Esophagus muscularis mucosa (tissue), 4 donors: ENCODE data around the gene TSPO. TPM values are rescaled to one million over a fixed set of nuclear protein-coding genes. Genes with fewer than 3 reads are reported as not detected.

Experiments
- DNase-seq: peaks from one replicate; pipeline ENCODE4 v3.0.0-alpha.2; 2017; ENCODE audit errors: extremely low spot score
- H3K27ac ChIP-seq, 4 donors: fragments of 200-600 bp; sonication (generic); replicated peaks in 1 of 4; 1 replicate in 3 of 4; 2 replicates in 1 of 4; pipeline ENCODE4 v1.5.1; 2016 to 2019; ENCODE audit warnings: mild to moderate bottlenecking in 1 of 4
- H3K27me3 ChIP-seq, 4 donors: fragments of 200-600 bp; sonication (generic); one replicate each; pipeline versions ENCODE4 v1.5.1 to v1.6.0; 2016 to 2019
- H3K36me3 ChIP-seq, 4 donors: fragments of 200-600 bp; sonication (generic); one replicate each; pipeline ENCODE4 v1.5.1; 2016 to 2019
- H3K4me1 ChIP-seq, 4 donors: fragments of 200-600 bp; sonication (generic); one replicate each; pipeline ENCODE4 v1.5.1; 2016 to 2019
- H3K4me3 ChIP-seq, 4 donors: fragments of 200-600 bp; sonication (generic); 1 replicate in 2 of 4; 2 replicates in 2 of 4; pipeline ENCODE4 v1.5.1; 2016 to 2019; ENCODE audit warnings: mild to moderate bottlenecking in 4 of 4, moderate library complexity in 1 of 4
- H3K9me3 ChIP-seq, 4 donors: fragments of 200-600 bp; sonication (generic); 1 replicate in 3 of 4; 2 replicates in 1 of 4; pipeline ENCODE4 v1.5.1; 2016 to 2019
- CTCF ChIP-seq, 3 experiments: fragments of 200-600 bp in 2 of 3; fragments of 450-650 bp in 1 of 3; sonication (generic) in 2 of 3; IDR thresholded peaks; one replicate each; pipeline ENCODE4 v1.5.1; 2017 to 2019; ENCODE audit warnings: antibody characterized with exemption in 3 of 3, mild to moderate bottlenecking in 2 of 3, moderate library complexity in 1 of 3
- EP300 ChIP-seq: sonication (generic); formaldehyde crosslinking; IDR thresholded peaks from one replicate; pipeline ENCODE4 v1.6.1; 2017; ENCODE audit warnings: antibody characterized with exemption
- POLR2A ChIP-seq: fragments of 450-650 bp; IDR thresholded peaks from one replicate; pipeline ENCODE4 v1.6.1; 2017; ENCODE audit warnings: antibody characterized with exemption, moderate library complexity, mild to moderate bottlenecking, low read depth
- POLR2AphosphoS5 ChIP-seq, 2 donors: sonication (generic); formaldehyde crosslinking; IDR thresholded peaks; one replicate each; pipeline ENCODE4 v1.6.1; 2017; ENCODE audit warnings: antibody characterized with exemption in 2 of 2
- WGBS: methylation state at CpG from one replicate; pipeline ENCODE4 v1.1.5; 2018; 5-methylcytosine and 5-hydroxymethylcytosine counted together
- intact Hi-C: fragments of 100-400 bp; cut with DNase I; formaldehyde crosslinking; loops from one replicate; pipeline ENCODE4 v1.15.1; 2023
- total RNA-seq, 4 donors: library from RNA; depleted of rRNA; stranded (reverse); fragments of >200 nt; gene quantifications; one replicate each; pipeline versions ENCODE4 v1.1.0 to v1.2.1, GENCODE V29; 2016

The TSPO gene
- total RNA-seq, 4 donors from 2014 or later, result 172 to 191 (median 182) TPM

- no peak for DNase-seq
- TF ChIP-seq EP300 (no peak), CTCF (IDR thresholded peaks at IDR 0.05) (no peak), POLR2AphosphoS5 (IDR thresholded peaks at IDR 0.05) (no peak), POLR2A (no peak)
- no peak overlapping the region for H3K4me3 ChIP-seq
- H3K36me3 ChIP-seq, result peaks cover 0 to 22% (median 10%) of the 10 kb centered on the region in 4 donors
- intact Hi-C loops, result no loop called here
- WGBS, result 83% methylated on average over 2 of the region's 5 CpGs
- no peaks in the 10 kb centered on the region for H3K27me3 ChIP-seq
- H3K27ac ChIP-seq, result no peak overlapping the region
- peaks cover 17 to 66% (median 47%) of the 10 kb centered on the region in 4 donors for H3K4me1 ChIP-seq
- H3K9me3 ChIP-seq, result no peaks in the 10 kb centered on the region
Observed at GRCh38 chr22:43155789-43156188, 4.4 kb downstream of the TSPO start.

GRCh38 chr22:43156413-43156812 lies 5.1 kb downstream of the TSPO start:
- DNase-seq, result no peak
- peaks cover 0 to 27% (median 17%) of the 10 kb centered on the region in 4 donors for H3K36me3 ChIP-seq
- H3K9me3 ChIP-seq, result no peaks in the 10 kb centered on the region
- TF ChIP-seq POLR2AphosphoS5 (IDR thresholded peaks at IDR 0.05), result no peak
- TF ChIP-seq POLR2A, result no peak
- no peak for TF ChIP-seq EP300
- TF ChIP-seq CTCF (IDR thresholded peaks at IDR 0.05), result no peak
- H3K27ac ChIP-seq, result no peak overlapping the region
- no peaks in the 10 kb centered on the region for H3K27me3 ChIP-seq
- no peak overlapping the region for H3K4me3 ChIP-seq
- intact Hi-C loops, result no loop called here
- H3K4me1 ChIP-seq, result peaks cover 15 to 61% (median 43%) of the 10 kb centered on the region in 4 donors
- 85% methylated on average over 12 of the region's 12 CpGs for WGBS

GRCh38 chr22:43157874-43158546 lies 6.7 kb downstream of the TSPO start:
- DNase-seq, result no peak
- 82% methylated on average over 6 of the region's 9 CpGs for WGBS
- Histone ChIP-seq H3K4me1 (peaks cover 9 to 52% (median 33%) of the 10 kb centered on the region in 4 donors), H3K27ac (no peak overlapping the region), H3K9me3 (no peaks in the 10 kb centered on the region), H3K36me3 (peaks cover 0 to 40% (median 32%) of the 10 kb centered on the region in 4 donors), H3K27me3 (no peaks in the 10 kb centered on the region), H3K4me3 (no peak overlapping the region)
- TF ChIP-seq POLR2AphosphoS5 (IDR thresholded peaks at IDR 0.05), result no peak
- no peak for TF ChIP-seq CTCF (IDR thresholded peaks at IDR 0.05)
- TF ChIP-seq POLR2A, result no peak
- no peak for TF ChIP-seq EP300
- intact Hi-C loops, result no loop called here

GRCh38 chr22:43158778-43159483 lies 7.6 kb downstream of the TSPO start:
- TF ChIP-seq EP300, result no peak
- no peak for TF ChIP-seq CTCF (IDR thresholded peaks at IDR 0.05)
- no peak for TF ChIP-seq POLR2AphosphoS5 (IDR thresholded peaks at IDR 0.05)
- TF ChIP-seq POLR2A, result no peak
- WGBS, result 84% methylated on average over 10 of the region's 24 CpGs
- H3K9me3 ChIP-seq, result no peaks in the 10 kb centered on the region
- H3K4me3 ChIP-seq, result no peak overlapping the region
- H3K27ac ChIP-seq, result no peak overlapping the region
- H3K36me3 ChIP-seq, result peaks cover 0 to 44% (median 36%) of the 10 kb centered on the region in 4 donors
- no peak for DNase-seq
- intact Hi-C loops, result no loop called here
- no peaks in the 10 kb centered on the region for H3K27me3 ChIP-seq
- peaks cover 16 to 56% (median 35%) of the 10 kb centered on the region in 4 donors for H3K4me1 ChIP-seq
